ENCODE data around the gene DNAJB13.

DNA sequence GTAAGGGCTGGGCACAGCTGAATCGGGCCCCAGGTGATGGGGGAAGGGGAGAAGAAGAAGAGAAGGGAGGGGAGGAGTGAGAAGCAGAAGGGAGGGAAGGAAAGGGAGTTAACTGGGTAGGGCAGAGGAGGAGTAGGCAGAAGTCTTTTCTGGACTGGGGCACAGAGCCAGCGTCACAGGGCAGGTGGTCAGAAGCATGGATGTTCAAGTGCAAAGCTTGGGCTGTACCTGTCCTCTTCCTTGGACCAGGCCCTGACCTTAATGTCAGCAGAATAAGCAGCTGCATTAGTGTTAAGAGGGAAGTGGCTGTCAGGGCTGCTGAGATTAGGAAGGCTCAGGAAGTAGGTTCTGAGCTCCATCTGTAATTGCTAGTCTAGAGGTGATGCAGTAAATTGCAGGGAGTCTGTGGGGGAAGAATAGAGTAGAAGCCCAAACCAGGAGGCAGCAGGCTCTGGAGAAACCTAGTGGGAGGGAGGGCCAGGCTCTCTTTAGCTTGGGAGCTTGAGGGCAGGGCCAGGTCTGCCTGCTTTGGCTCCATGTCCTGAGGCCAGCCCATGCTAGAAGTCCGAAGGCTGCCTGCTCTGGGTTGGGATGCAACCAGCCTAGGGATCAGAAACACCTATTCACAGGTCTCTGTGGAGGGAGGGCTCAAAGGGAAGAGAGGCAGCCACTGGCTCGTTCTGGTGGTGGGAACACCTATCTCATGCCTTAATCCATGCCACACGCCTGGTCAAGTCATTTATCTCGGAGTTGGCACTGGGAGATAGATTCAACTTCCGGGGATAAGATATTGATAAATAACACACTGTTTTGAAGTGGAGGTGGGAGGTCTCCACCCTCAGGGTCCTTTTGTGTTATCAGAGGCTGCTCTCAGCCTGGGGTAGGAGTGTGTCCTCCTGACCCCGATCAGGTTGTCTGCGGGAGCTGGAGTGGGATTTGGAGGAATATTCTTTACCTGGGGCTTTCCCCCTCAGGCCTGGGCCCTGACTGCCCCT lies 59.8 kb downstream of the DNAJB13 start:
- TF ChIP-seq PHB2 (IDR thresholded peaks at IDR 0.05; ENCODE audit: partially characterized antibody) (no peak), ZBTB1 (CRISPR knock-in tag; IDR thresholded peaks at IDR 0.05; ENCODE audit: borderline replicate concordance) (no peak), ZNF10 (CRISPR knock-in tag; IDR thresholded peaks at IDR 0.05; ENCODE audit: borderline replicate concordance, low read depth) (no peak), POLR2A (IDR thresholded peaks at IDR 0.05; ENCODE audit: insufficient read depth in 1 of 2, low read depth in 2 of 2, low read length in 2 of 2) (no peak), KDM3A (CRISPR knock-in tag; IDR thresholded peaks at IDR 0.05; ENCODE audit: low read depth) (no peak), NCOR1 (IDR thresholded peaks at IDR 0.05; ENCODE audit: borderline replicate concordance, low read length) (no peak)
- TF ChIP-seq, protein P1, sequence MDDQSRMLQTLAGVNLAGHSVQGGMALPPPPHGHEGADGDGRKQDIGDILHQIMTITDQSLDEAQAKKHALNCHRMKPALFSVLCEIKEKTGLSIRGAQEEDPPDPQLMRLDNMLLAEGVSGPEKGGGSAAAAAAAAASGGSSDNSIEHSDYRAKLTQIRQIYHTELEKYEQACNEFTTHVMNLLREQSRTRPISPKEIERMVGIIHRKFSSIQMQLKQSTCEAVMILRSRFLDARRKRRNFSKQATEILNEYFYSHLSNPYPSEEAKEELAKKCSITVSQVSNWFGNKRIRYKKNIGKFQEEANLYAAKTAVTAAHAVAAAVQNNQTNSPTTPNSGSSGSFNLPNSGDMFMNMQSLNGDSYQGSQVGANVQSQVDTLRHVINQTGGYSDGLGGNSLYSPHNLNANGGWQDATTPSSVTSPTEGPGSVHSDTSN (CRISPR knock-in tag; IDR thresholded peaks at IDR 0.05; ENCODE audit: borderline replicate concordance), result no peak
- TF ChIP-seq, protein P2, sequence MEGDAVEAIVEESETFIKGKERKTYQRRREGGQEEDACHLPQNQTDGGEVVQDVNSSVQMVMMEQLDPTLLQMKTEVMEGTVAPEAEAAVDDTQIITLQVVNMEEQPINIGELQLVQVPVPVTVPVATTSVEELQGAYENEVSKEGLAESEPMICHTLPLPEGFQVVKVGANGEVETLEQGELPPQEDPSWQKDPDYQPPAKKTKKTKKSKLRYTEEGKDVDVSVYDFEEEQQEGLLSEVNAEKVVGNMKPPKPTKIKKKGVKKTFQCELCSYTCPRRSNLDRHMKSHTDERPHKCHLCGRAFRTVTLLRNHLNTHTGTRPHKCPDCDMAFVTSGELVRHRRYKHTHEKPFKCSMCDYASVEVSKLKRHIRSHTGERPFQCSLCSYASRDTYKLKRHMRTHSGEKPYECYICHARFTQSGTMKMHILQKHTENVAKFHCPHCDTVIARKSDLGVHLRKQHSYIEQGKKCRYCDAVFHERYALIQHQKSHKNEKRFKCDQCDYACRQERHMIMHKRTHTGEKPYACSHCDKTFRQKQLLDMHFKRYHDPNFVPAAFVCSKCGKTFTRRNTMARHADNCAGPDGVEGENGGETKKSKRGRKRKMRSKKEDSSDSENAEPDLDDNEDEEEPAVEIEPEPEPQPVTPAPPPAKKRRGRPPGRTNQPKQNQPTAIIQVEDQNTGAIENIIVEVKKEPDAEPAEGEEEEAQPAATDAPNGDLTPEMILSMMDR (CRISPR knock-in tag; IDR thresholded peaks at IDR 0.05), result no peak
- TF ChIP-seq, protein P3, sequence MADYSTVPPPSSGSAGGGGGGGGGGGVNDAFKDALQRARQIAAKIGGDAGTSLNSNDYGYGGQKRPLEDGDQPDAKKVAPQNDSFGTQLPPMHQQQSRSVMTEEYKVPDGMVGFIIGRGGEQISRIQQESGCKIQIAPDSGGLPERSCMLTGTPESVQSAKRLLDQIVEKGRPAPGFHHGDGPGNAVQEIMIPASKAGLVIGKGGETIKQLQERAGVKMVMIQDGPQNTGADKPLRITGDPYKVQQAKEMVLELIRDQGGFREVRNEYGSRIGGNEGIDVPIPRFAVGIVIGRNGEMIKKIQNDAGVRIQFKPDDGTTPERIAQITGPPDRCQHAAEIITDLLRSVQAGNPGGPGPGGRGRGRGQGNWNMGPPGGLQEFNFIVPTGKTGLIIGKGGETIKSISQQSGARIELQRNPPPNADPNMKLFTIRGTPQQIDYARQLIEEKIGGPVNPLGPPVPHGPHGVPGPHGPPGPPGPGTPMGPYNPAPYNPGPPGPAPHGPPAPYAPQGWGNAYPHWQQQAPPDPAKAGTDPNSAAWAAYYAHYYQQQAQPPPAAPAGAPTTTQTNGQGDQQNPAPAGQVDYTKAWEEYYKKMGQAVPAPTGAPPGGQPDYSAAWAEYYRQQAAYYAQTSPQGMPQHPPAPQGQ (CRISPR knock-in tag; IDR thresholded peaks at IDR 0.05; ENCODE audit: borderline replicate concordance), result no peak

Measured in HepG2 (cell line).